Suppressor macrophage (primary cell): ENCODE measurements around the gene C19orf47.

Experiments
- DNase-seq, 4 experiments: peaks; one replicate each; pipeline ENCODE4 v3.0.0-alpha.2; 2020 to 2022

The C19orf47 gene

DNA sequence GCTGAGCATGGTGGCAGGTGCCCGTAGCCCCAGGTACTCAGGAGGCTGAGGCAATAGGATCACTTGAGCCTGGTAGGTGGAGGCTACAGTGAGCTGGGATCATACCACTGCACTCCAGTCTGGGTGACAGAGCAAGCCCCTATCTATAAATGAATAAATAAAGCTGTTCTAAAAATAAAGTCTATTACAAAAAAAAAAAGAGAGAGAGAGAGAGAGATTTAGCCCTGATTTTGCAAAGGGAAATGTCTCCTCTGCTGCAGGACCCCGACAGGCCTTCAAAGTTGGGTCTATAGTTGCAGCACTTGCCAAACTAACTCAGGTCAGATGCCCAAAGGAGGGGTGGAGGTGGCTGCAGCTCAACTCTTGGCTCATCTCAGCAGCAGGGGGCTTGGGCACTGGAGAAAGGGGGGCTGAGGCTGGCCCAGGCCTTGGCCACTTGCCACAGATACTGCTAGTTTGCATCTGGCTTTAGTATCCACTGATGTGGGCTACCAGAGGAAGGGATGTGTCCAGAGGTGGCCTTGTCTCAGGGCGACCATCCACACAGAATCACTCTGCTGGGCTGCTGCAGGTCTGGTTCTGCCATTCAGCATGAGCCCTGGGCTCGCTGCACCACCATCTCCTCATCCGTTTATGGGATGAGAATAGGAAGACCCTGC is 32.3 kb downstream of the C19orf47 start:
- DNase-seq = no peak

DNA sequence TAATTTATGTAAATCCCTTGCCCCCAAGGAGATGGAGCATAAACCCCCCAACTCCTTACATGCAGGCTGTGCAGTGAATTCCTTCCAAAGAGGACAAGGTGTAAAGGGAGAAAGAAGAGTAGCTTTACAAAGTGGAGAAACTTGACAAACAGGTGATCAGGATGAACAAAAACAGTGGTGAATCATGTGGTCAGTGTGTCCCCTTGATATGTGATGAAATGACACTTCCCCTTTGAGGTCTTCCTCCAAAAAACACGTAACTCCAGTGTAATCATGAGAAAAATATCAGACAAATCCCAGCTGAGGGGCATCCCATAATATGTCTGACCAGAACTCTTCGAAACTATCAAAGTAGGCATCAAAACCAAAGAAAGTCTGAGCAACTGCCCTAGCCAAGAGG is 33.5 kb downstream of the C19orf47 start:
- peak; percentile 13 to 56 (median 33) for DNase-seq

DNA sequence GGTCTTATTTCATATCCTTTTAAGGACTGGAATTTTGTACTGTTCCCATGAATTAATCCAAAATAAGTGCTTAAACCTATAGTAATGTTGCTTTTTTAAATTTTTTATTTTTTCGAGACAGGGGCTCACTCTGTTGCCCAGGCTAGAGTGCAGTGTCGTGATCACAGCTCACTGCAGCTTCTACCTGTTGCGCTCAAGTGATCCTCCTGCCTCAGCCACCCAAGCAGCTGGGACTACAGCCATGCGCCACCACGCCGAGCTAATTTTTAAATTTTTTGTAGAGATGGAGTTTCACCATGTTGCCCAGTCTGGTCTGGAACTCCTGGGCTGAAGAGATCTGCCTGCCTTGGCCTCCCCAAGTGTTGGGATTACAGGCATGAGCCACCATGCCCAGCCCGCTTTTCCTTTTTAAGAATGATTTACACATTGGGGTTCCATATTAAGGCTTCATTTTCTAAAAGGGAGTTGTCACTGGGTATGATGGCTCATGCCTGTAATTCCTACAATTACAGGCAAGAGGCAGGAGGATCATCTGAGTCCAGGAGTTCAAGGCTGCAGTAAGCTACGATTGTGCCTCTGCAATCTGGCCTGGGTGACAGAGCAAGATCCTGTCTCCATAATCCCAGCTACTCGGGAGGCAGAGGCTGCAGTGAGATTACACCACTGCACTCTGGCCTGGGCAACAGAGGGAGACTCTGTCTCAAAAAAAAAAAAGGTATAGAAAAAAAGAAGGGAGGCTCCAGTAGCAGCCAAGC is 34.8 kb downstream of the C19orf47 start:
- no peak for DNase-seq

DNA sequence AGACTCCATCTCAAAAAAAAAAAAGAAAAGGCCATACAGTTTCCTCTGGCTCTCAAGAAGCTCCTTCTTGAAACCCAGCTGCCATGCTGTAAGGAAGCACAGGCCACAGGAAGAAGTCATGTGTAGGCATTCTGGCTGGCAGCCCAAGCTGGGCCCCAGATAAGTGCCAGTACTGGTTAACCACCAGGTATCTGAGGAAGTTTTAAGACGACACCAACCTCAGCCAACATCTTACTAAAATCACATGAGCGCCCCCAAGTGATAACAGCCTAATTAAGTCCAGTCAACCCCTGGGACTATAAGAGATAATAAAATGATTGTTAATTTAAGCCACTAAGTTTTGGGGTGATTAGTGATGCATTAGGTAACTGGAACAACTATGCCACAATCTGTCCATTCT is 35.7 kb downstream of the C19orf47 start:
- DNase-seq = no peak

DNA sequence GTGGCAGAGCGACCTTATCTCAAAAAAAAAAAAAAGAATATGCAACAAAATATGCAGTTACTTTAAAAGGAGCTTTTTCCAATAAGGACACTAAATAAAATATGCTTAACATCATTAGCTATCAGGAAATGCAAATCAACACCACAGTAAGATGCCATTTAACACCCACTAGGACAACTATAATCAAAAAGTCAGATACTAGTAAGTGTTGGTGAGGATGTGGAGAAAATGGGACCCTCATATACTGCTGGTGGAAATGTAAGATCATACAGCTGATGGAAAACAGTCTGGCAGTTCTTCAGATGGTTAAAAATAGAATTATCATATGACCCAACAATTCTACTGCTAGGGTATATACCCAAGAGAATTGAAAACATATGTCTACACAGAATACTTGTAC is 38.5 kb downstream of the C19orf47 start:
- DNase-seq = no peak

DNA sequence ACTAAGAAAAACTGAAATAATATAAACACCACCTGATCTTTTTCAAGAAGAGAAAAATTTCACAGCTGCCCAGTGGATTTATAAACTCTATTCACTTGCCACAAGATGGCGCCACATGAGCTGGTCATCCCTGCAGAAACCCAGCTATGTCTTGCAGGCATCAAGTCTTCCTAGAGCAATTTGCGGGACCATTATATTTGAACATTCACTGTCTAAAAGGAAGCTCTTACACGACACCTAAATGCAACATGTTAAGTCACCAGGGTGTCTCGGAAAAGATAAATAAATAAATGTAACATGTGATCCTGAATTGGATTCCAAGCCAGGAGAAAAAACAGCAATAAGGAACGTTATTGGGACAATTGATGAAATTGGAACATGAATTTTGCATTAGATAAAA is 42.8 kb downstream of the C19orf47 start:
- DNase-seq = peak; percentile 90 to 96 (median 91)

DNA sequence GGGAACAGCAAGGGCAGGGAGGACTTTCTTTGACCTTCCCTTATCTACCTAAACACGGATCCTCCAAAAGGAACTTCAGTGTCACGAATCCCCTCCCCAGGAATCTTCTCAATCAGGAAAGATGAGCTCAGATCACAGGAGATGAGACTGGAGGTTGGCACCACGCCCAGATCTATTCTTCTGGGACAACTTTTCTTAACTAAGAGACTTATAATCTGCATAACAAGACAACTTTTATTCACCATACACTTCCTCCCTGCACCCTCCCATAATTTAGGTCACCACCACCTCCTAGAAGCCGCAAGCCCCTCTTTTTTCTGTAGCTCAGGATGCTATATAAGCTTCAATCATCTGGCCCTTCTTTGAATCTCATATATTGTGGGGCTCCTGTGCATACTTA is 43.9 kb downstream of the C19orf47 start:
- DNase-seq = no peak

DNA sequence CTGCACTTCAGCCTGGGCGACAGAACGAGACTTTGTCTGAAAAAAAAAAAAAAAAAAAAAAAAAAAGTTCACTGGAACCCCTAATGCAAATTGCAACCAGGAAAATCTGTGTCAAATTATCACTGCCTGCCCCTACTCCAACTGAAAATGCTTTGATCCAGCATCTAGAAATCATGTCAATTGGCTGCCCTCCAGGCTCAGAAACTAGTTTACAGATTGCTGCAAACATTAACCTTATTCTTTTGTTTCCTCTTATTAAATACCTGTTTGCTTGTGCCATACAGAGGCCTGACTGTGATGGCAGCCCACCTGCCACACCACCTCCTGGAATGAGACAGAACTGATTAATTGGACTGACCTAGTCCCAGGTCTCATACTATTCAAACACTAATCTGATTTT is 44.4 kb downstream of the C19orf47 start:
- DNase-seq = no peak

DNA sequence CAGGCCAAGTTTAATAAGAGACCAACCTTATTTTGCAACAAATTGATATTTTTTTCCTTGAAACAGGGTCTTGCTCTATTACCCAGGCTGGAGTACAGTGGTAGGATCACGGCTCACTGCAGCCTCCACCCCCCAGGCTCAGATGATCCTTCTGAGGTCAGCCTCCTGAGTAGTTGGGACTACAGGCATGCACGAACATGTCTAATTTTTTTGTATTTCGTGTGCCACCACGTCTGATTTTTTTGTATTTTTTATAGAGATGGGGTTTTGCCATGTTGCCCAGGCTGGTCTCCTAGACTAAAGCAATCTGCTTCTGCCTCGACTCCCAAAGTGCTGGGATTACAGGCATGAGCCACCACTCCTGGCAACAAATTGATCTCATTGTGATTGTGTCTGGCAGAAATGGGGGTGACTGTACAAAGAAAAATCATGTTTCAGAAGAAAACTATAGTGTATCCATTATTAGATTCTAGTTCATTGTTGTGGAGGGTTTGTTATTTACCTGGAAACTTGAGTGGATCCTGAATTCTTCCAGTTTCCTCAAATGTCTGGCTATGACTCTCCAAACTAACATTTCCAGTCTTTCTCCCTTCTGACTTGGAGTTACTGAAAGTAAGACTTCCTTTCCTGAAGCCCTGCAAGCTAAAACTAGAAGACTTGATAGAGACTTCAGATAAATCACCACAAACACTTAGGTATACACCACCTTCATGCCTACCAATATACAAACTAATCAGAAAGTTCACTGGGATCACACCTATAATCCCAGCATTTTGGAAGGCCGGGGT is 45.8 kb downstream of the C19orf47 start:
- DNase-seq = no peak

DNA sequence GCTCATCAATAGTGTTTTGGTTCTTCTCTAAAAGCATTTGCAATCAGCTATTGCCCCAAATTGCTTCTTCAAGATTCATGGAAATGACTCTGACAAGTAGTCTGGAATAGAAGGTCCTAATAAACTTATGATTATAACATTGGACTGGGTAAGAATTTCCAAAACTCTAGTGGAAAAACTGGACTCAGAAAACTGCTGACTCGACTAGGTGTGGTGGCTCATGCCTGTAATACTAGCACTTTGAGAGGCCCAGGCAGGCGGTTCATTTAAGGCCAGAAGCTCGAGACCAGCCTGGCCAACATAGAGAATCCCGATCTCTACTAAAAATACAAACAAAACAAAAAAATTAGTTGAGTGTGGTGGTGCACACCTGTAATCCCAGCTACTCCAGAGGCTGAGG is 47.5 kb downstream of the C19orf47 start:
- DNase-seq = no peak

DNA sequence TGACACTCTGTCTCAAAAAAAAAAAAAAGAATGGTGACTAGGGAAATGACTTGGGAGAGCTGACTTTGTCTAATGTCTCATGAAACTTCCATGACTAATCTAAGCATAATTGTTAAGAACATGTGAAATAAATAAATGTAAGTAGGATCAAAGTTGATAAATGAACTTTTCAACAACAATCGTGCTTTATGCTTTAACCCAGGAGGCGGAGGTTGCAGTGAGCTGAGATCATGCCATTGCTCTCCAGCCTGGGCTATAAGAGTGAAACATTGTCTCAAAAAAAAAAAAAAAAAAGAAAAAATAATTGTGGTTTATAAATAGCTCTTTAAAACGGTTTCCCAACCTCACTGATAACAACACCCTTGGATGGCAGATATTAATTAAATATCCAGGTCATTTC is 50.2 kb downstream of the C19orf47 start:
- no peak for DNase-seq

DNA sequence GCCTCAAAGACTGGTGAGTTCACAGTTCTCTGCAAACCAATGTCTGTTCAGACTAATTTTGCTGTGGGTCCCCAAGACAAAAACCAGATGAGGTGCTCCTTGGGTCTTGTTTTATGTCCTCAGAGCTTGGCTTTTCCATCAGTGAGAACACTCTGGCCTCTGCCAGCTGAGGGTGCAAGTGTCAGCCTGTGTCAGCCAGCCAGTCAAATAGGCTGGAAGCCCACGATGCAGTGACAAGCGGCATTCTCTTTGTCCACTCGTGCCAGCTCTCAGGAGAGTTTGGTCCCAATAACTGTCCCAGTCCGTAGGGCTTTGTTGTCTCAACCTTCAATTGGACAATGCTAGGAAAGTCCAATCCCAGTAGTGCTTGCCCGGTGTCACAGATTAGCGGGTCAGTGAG is 53.6 kb downstream of the C19orf47 start:
- DNase-seq = no peak

DNA sequence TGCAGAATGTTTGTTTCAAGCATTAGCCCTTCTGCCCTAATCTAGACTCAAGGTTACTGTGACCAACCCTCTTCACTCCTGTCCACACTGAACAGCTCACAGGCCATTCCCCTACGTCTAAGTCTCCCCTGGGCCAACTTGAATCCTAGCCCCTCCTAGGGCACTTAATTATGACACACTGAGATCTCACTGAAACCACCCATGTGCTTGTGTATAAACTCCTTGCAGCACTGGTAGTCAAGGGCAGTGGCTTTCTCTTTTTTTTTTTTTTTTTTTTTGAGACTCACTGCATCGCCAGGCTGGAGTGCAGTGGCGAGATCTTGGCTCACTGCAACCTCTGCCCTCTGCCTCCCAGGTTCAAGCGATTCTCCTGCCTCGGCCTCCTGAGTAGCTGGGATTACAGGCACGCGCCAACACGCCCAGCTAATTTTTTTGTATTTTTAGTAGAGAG is 61.2 kb downstream of the C19orf47 start:
- DNase-seq = no peak

DNA sequence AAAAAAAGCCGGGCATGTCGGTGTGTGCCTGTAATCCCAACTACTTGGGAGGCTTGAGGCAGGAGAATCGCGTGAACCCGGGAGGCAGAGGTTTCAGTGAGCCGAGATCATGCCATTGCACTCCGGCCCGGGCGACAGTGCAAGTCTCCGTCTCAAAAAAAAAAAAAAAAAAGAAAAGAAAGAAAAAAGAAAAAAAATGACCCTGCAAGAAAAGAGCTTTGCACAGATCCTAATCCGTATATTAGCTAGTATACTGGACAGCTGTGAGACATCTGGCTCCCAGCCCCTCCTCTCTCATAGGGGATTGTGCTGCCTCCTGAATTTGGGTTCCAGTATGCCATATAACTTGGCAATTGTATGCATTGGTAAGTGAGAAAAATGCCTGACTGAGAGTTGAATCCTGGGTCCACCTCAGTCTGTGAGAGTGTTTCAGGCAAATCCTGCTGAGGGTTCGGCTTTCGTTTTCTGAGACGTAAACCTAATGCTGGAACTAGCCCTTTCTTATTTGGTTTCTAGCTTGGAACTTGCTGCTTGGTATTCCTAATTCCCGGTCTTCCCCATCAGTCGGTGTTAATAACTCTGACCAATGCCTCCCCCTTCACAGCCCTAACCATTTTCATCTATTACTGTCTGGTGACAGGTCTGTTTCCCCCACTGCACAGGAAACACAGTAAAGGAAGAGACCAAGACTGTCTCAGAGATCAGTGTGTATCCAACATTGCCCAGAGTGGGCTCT is 61.8 kb downstream of the C19orf47 start:
- DNase-seq = no peak

DNA sequence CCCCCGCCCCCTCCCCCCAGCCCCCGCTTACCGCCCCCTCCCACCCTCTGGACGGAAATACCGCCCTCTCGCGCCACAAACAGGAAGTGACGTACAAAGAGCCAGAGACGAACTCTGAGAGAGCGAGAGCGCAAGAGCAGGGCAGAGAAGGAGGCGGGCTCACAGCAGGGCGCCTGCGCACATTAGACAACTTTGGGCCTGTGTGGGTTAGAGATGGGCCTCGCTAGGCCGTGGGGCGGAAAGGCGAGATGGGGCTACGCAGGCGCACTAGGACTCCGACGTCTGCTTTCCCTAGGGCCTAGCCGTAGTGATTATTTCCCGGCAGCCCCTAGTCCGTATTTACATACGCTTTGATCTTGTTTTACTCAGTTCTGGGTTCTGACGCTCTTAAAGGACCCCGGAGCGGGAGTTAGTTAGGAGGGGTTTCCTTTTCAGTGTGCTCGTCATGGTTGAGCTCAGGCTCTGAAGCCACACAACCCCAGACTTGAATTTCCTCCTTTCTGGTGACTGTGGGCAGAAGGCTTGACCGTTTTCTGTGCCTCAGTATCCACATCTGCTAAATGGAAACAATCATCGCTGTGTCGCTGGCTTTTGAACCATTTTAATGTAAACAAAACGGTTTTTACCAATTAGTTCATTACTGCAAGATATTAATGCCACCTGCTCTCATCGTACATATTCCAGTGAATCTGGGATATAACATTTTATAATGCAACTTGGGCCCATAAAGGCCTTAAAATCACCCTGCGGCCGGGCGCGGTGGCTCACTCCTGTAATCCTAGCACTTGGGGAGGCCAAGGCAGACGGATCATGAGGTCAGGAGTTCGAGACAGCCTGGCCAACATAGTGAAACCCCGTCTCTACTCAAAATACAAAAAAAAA is 62.6 kb downstream of the C19orf47 start:
- peak; percentile 99 to 100 (median 100) for DNase-seq

DNA sequence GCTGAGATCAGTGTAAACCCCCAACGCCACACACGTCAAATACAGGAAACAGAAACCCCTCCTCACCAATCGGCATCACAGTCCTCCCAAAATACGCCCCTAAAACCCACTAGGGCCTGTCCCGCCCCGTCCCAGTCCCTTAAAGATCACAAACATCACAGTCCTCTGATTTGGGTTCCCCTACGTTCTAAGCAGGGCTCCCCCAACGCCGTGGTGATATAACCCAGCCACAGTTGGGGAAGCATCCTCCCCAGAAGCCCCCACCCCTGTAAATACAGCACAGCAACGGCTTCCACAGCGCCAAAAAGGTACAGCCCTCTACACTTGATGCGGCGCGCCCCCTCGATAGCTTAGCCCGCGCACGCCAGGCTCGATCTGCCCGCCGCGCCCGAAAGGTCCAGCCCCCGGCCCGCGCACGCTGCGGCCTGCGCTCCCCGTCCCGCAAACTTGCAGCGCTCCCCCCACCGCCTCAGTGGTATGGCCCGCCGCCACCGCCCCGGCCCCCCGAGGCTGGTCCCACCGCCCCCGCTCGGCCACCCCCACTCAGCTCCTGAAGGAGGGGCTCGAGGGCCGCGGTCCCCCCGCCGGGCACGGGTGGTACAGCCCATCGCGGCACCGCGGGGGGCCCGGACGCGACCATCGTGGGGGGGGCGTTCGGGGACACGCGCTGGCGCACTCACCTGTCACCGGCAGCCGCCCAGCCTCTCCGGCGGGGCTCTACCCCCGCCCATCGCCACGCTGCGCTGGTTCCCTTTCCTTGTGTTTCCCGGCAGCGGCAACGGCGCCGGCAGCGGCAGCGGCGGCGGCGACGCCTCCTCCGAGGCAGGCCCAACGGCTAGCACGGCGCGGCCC is 63.5 kb downstream of the C19orf47 start, which contains the start of gene AKT2:
AKT2 (minus strand) TSS at position 845 of the 852 bp plus-strand sequence. CDS start 20,078 bp downstream, outside the sequence.
- peak; percentile 35 to 63 (median 41) for DNase-seq

DNA sequence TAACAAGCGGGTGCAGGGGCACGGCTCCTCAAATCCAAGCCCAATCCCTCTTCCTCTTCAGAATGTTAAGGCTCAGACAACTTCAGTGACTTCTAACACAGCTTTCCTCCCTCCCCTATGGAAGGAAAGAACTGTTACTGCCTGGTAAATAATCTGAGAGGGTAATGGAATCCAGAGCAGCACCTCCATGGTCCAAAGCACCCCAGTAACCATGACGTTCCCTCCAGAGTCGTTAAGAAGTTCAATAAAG is 64.0 kb downstream of the C19orf47 start:
- peak in 1 of 4 experiments; percentile 9 for DNase-seq

DNA sequence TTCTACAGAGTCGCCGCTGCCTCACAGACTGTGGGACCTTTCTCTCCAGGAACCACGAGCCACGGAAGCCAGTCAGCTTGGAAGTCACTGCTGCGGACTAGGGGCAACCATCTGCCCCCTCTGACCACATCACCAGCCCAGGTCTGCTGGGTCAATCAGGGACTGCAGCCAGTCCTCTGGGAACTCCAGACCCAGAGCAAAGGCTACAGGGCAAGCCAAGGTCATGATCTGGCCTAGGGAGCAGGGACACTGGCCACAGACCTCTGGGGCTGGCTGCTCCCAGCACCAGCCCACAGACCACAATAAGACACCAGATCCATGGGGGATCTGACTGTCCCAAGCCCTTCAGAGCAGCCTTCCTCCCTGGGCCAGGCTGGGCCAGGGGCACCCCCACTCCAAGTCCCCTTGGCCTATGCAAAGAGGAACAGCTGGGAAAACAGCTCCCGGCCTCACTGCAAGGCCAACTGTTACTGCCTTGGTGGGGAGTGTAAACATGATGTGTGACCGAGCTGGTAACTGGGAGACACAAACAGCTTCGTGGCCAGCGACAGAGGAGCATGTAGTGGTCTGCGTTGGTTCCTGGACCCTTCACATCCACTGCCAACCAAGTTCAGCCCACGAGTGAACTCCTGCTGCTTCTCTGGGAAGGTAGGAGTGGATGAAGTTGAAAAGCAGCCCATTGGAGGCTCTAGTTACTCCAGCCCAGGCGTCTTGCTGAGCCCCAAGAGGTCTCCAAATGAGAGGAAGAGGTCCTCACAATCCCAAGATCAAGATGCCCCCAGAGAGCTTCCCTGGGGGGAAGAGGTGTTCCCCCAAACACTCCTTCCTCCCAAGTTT is 64.6 kb downstream of the C19orf47 start:
- peak in 2 of 4 experiments; percentile 8 to 11 for DNase-seq

DNA sequence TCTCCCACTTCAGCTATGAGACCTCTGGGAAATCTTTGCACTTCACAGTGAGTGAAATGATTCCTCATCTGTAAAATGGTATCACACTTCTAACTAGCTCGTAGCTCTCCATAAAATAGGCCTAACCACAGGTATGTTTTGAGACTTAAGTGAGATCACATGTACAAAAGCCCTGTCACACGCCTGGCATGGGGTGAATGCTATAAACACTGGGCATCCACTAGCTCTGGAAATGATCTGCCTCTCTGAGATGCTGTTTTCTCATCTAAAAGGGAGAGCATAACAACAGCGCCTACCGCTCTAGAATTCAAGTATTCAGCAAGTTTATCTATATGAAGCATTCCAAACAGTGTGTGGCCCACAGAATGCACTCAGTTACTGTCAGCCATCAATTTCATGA is 65.3 kb downstream of the C19orf47 start:
- no peak for DNase-seq

DNA sequence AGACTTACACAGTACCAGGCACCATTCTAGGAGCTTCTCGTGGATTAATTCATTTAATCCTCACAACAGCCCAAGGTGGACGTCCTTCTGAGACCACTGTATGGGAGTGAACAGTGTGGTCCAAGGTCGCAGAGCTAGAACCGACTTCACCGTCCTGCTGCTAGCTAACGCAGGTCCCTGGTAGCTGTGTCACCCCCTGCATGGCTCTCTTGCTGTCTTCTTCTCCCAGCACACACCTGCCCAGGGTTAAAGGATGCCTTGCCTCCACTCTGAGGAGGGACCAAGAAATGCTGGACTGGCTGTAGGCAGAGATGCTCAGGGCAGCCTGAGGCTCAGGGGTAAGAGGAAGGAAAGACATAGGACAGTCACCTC is 66.0 kb downstream of the C19orf47 start:
- no peak for DNase-seq
